ENCODE measurements around the gene XYLT1. TPM values are rescaled to one million over a fixed set of nuclear protein-coding genes. Genes with fewer than 3 reads are reported as not detected.

XYLT1 gene
- total and polyA plus RNA-seq, 9 of the 15 experiments (the other 6 are each of a cell fraction or from before 2014, with no cell fraction given), result 0.03 to 0.09 (median 0.08) TPM; not detected in 6

- ChIA-PET CTCF (ENCODE audit: low intra/inter-chr PET ratio) (no interaction called here), POLR2A (no interaction called here)
- BruUV-seq (replicated peaks), result no TSS peak
- Histone ChIP-seq H3K4me2 (ENCODE audit: insufficient read depth, low read length) (no peak overlapping the region), H3K9me1 (ENCODE audit: control insufficient read depth, insufficient read depth, low read length) (no peaks in the 10 kb centered on the region), H3K27ac (ENCODE audit: extremely low read depth, low read depth, low read length) (no peak overlapping the region), H3K9ac (ENCODE audit: insufficient read depth in 1 of 2, low read depth in 2 of 2, low read length in 2 of 2) (no peak overlapping the region), H3K9me3 (replicated peaks; ENCODE audit: control insufficient read depth, insufficient read depth, low read depth, low read length) (no peaks in the 10 kb centered on the region), H3K79me2 (ENCODE audit: control insufficient read depth, insufficient read depth, low read length) (no peaks in the 10 kb centered on the region), H2AFZ (ENCODE audit: low read depth, low read length) (no peak overlapping the region), H3K27me3 (ENCODE audit: control insufficient read depth in 2 of 2, insufficient read depth in 2 of 2, low read length in 2 of 2) (peaks cover 0 to 34% of the 10 kb centered on the region in 2 experiments; a peak in 3 of 5 replicates), H3K4me1 (replicated peaks in 1 of 2; ENCODE audit: control insufficient read depth in 2 of 2, insufficient read depth in 2 of 2, low read length in 2 of 2) (no peaks in the 10 kb centered on the region), H3K36me3 (ENCODE audit: control insufficient read depth, insufficient read depth, low read length) (no peaks in the 10 kb centered on the region), H3K4me3 (no peak overlapping the region), H4K20me1 (replicated peaks; ENCODE audit: control insufficient read depth, insufficient read depth, low read length) (0 out of 2 replicates have a peak, but pooled peaks cover 2% of the 10 kb centered on the region)
- FAIRE-seq, result no peak
- in situ Hi-C loops (cut with MboI), result no loop called here
- intact Hi-C loops (cut with micrococcal nuclease), result no loop called here
- 0% methylated on average over 3 of the region's 3 CpGs for WGBS (ENCODE audit: insufficient coverage, low coverage, missing lambda C conversion rate)
- ATAC-seq, result no peak
- DNase-seq (ENCODE audit: extremely low read depth in 1 of 4, low spot score in 3 of 4), result no peak
- no peak for TF ChIP-seq RB1 (IDR thresholded peaks at IDR 0.05; ENCODE audit: low read depth)
- TF ChIP-seq TSC22D4 (tag; IDR thresholded peaks at IDR 0.05), result no peak
- no peak for TF ChIP-seq HNRNPK (IDR thresholded peaks at IDR 0.05; ENCODE audit: low read depth, low read length, poor library complexity, severe bottlenecking)
- no peak for TF ChIP-seq NCOA6 (IDR thresholded peaks at IDR 0.05)
- no peak for TF ChIP-seq TCFL5 (CRISPR knock-in tag; conservative IDR thresholded peaks at IDR 0.05)
- TF ChIP-seq ZNF512 (tag; IDR thresholded peaks at IDR 0.05), result no peak
- no peak for TF ChIP-seq ZBTB1 (CRISPR knock-in tag; IDR thresholded peaks at IDR 0.05; ENCODE audit: borderline replicate concordance, low read depth)
- no peak for TF ChIP-seq ZNF407 (IDR thresholded peaks at IDR 0.05; ENCODE audit: low read depth)
- no peak for TF ChIP-seq MITF (IDR thresholded peaks at IDR 0.05)
- no peak for TF ChIP-seq HNRNPUL1 (IDR thresholded peaks at IDR 0.05; ENCODE audit: low read length)
- no peak for TF ChIP-seq CREM (IDR thresholded peaks at IDR 0.05; ENCODE audit: low read depth)
- TF ChIP-seq HNRNPH1 (optimal IDR thresholded peaks at IDR 0.05; ENCODE audit: low read depth, low read length), result no peak
- no peak for TF ChIP-seq PTBP1 (IDR thresholded peaks at IDR 0.05; ENCODE audit: low read depth, low read length)
- TF ChIP-seq SNRNP70 (optimal IDR thresholded peaks at IDR 0.05; ENCODE audit: low read depth, low read length), result no peak
These were observed 161.2 kb downstream of the XYLT1 start for GRCh38 chr16:17309510-17309909.

Measured in K562 (cell line).